Epithelial cell of proximal tubule (primary cell): ENCODE measurements around the gene LRMDA. TPM values are rescaled to one million over a fixed set of nuclear protein-coding genes. Genes with fewer than 3 reads are reported as not detected.

Source experiments
- DNase-seq: peaks from one replicate; pipeline ENCODE4 v3.0.0-alpha.2; 2011; ENCODE audit warnings: low read depth
- H3K4me3 ChIP-seq: 2 replicates; pipeline ENCODE4 v1.5.1; 2011; ENCODE audit warnings: low read depth, mild to moderate bottlenecking, low read length
- CTCF ChIP-seq: conservative IDR thresholded peaks from 2 replicates; pipeline ENCODE4 v1.5.1; 2012; ENCODE audit warnings: low read depth, mild to moderate bottlenecking, low read length
- total RNA-seq: library from RNA; depleted of rRNA; stranded (reverse); fragments of >200 nt; gene quantifications from 2 replicates; pipeline ENCODE4 v1.2.3, GENCODE V29; 2015

Gene LRMDA
- total RNA-seq, 1 donor from 2014 or later, result 0.75 TPM

- DNase-seq, result no peak
- TF ChIP-seq CTCF, result no peak
- no peak overlapping the region for H3K4me3 ChIP-seq
Measured at GRCh38 chr10:75553550-75553949, 122.1 kb downstream of the LRMDA start.

GRCh38 chr10:75555323-75555722, 123.9 kb downstream of the LRMDA start:
- no peak for TF ChIP-seq CTCF
- no peak for DNase-seq
- no peak overlapping the region for H3K4me3 ChIP-seq

- TF ChIP-seq CTCF, result no peak
- no peak for DNase-seq
- H3K4me3 ChIP-seq, result no peak overlapping the region
Measured at GRCh38 chr10:75556320-75556719, 124.9 kb downstream of the LRMDA start.

- H3K4me3 ChIP-seq, result no peak overlapping the region
- no peak for DNase-seq
- TF ChIP-seq CTCF, result no peak
Measured at GRCh38 chr10:75565286-75566251, 134.1 kb downstream of the LRMDA start.

GRCh38 chr10:75568450-75569130, 137.2 kb downstream of the LRMDA start:
- DNase-seq, result no peak
- TF ChIP-seq CTCF, result no peak
- H3K4me3 ChIP-seq, result no peak overlapping the region

GRCh38 chr10:75569506-75569905, 138.1 kb downstream of the LRMDA start:
- TF ChIP-seq CTCF, result no peak
- DNase-seq, result no peak
- no peak overlapping the region for H3K4me3 ChIP-seq

GRCh38 chr10:75572478-75572877, 141.1 kb downstream of the LRMDA start:
- no peak for DNase-seq
- no peak for TF ChIP-seq CTCF
- no peak overlapping the region for H3K4me3 ChIP-seq
